Upper lobe of left lung (tissue), 6 donors: ENCODE measurements around the gene CACHD1. TPM values are rescaled to one million over a fixed set of nuclear protein-coding genes. Genes with fewer than 3 reads are reported as not detected.

Experiments
- ATAC-seq, 2 donors: fragments of 200-7000 bp; cut with Tn5 transposase; one replicate each; pipeline ENCODE4 v1.9.1; 2022; ENCODE audit warnings: mild to moderate bottlenecking in 2 of 2, moderate library complexity in 2 of 2; ENCODE audit not compliant: low FRiP score in 2 of 2
- DNase-seq, 2 donors: peaks; one replicate each; pipeline ENCODE4 v3.0.0-alpha.2; 2019 to 2020
- H3K27ac ChIP-seq, 4 donors: fragments of 200-600 bp; sonication (generic); one replicate each; pipeline ENCODE4 v1.5.1; 2016 to 2019
- H3K27me3 ChIP-seq, 4 donors: fragments of 200-600 bp; sonication (generic); one replicate each; pipeline ENCODE4 v1.5.1; 2017 to 2019
- H3K36me3 ChIP-seq, 4 donors: fragments of 200-600 bp; sonication (generic); one replicate each; pipeline ENCODE4 v1.5.1; 2016 to 2019
- H3K4me1 ChIP-seq, 4 donors: fragments of 200-600 bp; sonication (generic); one replicate each; pipeline ENCODE4 v1.5.1; 2018 to 2019
- H3K4me3 ChIP-seq, 4 donors: fragments of 200-600 bp; sonication (generic); one replicate each; pipeline ENCODE4 v1.5.1; 2017 to 2019; ENCODE audit warnings: mild to moderate bottlenecking in 2 of 4, moderate library complexity in 1 of 4
- H3K9me3 ChIP-seq, 4 donors: fragments of 200-600 bp; sonication (generic); one replicate each; pipeline ENCODE4 v1.5.1; 2018 to 2019
- CTCF ChIP-seq, 6 experiments: fragments of 450-650 bp in 4 of 6; fragments of 200-600 bp in 2 of 6; sonication (generic) in 2 of 6; IDR thresholded peaks; one replicate each; pipeline ENCODE4 v1.5.1; 2016 to 2019; ENCODE audit warnings: antibody characterized with exemption in 6 of 6
- EP300 ChIP-seq, 4 donors: sonication (generic); formaldehyde crosslinking; IDR thresholded peaks; one replicate each; pipeline ENCODE4 v1.5.1; 2017; ENCODE audit warnings: antibody characterized with exemption in 4 of 4, control low read depth in 2 of 4
- POLR2A ChIP-seq, 4 donors: fragments of 450-650 bp; IDR thresholded peaks; one replicate each; pipeline ENCODE4 v1.5.1; 2016 to 2017; ENCODE audit warnings: antibody characterized with exemption in 4 of 4, mild to moderate bottlenecking in 2 of 4
- POLR2AphosphoS5 ChIP-seq, 2 donors: sonication (generic); formaldehyde crosslinking; IDR thresholded peaks; one replicate each; pipeline ENCODE4 v1.5.1; 2017; ENCODE audit warnings: antibody characterized with exemption in 2 of 2
- WGBS, 2 donors: methylation state at CpG; one replicate each; pipeline ENCODE4 v1.1.5; 2017 to 2018; 5-methylcytosine and 5-hydroxymethylcytosine counted together
- total RNA-seq, 6 donors: library from RNA; depleted of rRNA in 4 of 6; stranded (reverse); fragments of >200 nt in 4 of 6; gene quantifications; one replicate each; pipeline versions ENCODE4 v1.1.0 to v1.2.1, GENCODE V29; 2016 to 2021
- donor health status: DM: no; HTN: no; CAD: no; lungs with moderate emphysema.
- donor health status: DM: no; HTN: yes; CAD: no; lungs with severe emphysema.

The CACHD1 gene
- total RNA-seq, 6 donors from 2014 or later = 7.3 to 26.3 (median 22.9) TPM

- no peak for TF ChIP-seq CTCF (IDR thresholded peaks at IDR 0.05)
- TF ChIP-seq POLR2AphosphoS5 (IDR thresholded peaks at IDR 0.05) = no peak
- H3K27me3 ChIP-seq = no peaks in the 10 kb centered on the region
- H3K9me3 ChIP-seq = no peaks in the 10 kb centered on the region
- DNase-seq (no peak), ATAC-seq (no peak)
- no peaks in the 10 kb centered on the region for H3K36me3 ChIP-seq
- no peak overlapping the region for H3K4me3 ChIP-seq
- H3K4me1 ChIP-seq = peaks cover 0 to 4% (median 0%) of the 10 kb centered on the region in 4 donors
- 77% methylated on average over 3 of the region's 3 CpGs for WGBS, 2 donors
- H3K27ac ChIP-seq = no peak overlapping the region
These were observed 111.4 kb downstream of the CACHD1 start for GRCh38 chr1:64581135-64581842.

GRCh38 chr1:64581843-64582185 lies 111.9 kb downstream of the CACHD1 start:
- Histone ChIP-seq H3K27ac (no peak overlapping the region), H3K36me3 (no peaks in the 10 kb centered on the region), H3K27me3 (no peaks in the 10 kb centered on the region), H3K9me3 (no peaks in the 10 kb centered on the region), H3K4me3 (no peak overlapping the region), H3K4me1 (peaks cover 0 to 4% (median 0%) of the 10 kb centered on the region in 4 donors)
- WGBS, 2 donors = 75 to 79% methylated on average over 4 of the region's 4 CpGs
- ATAC-seq (no peak), DNase-seq (no peak)
- no peak for TF ChIP-seq CTCF (IDR thresholded peaks at IDR 0.05)
- no peak for TF ChIP-seq POLR2AphosphoS5 (IDR thresholded peaks at IDR 0.05)
- no peak for TF ChIP-seq EP300 (IDR thresholded peaks at IDR 0.05)
- TF ChIP-seq POLR2A (IDR thresholded peaks at IDR 0.05) = no peak

GRCh38 chr1:64584479-64584878 lies 114.5 kb downstream of the CACHD1 start:
- TF ChIP-seq CTCF (IDR thresholded peaks at IDR 0.05) = peak in 1 of 6 experiments; percentile 9
- TF ChIP-seq POLR2A (IDR thresholded peaks at IDR 0.05) = no peak
- Histone ChIP-seq H3K9me3 (no peaks in the 10 kb centered on the region), H3K4me1 (no peaks in the 10 kb centered on the region), H3K27ac (no peak overlapping the region), H3K4me3 (no peak overlapping the region), H3K36me3 (no peaks in the 10 kb centered on the region), H3K27me3 (no peaks in the 10 kb centered on the region)
- WGBS, 2 donors = 77 to 94% methylated on average over 1 of the region's 1 CpG
- no peak for ATAC-seq
- DNase-seq = no peak

GRCh38 chr1:64588876-64589275 lies 118.9 kb downstream of the CACHD1 start:
- DNase-seq (no peak), ATAC-seq (no peak)
- H3K9me3 ChIP-seq = no peaks in the 10 kb centered on the region
- TF ChIP-seq CTCF (IDR thresholded peaks at IDR 0.05) = no peak
- TF ChIP-seq EP300 (IDR thresholded peaks at IDR 0.05) = no peak
- no peak for TF ChIP-seq POLR2AphosphoS5 (IDR thresholded peaks at IDR 0.05)
- TF ChIP-seq POLR2A (IDR thresholded peaks at IDR 0.05) = no peak
- H3K4me3 ChIP-seq = no peak overlapping the region
- no peaks in the 10 kb centered on the region for H3K4me1 ChIP-seq
- H3K27me3 ChIP-seq = no peaks in the 10 kb centered on the region
- no peaks in the 10 kb centered on the region for H3K36me3 ChIP-seq
- no peak overlapping the region for H3K27ac ChIP-seq

- 91 to 96% methylated on average over 1 of the region's 1 CpG for WGBS, 2 donors
- Histone ChIP-seq H3K27ac (no peak overlapping the region), H3K27me3 (no peaks in the 10 kb centered on the region), H3K36me3 (no peaks in the 10 kb centered on the region), H3K4me3 (no peak overlapping the region), H3K9me3 (no peaks in the 10 kb centered on the region), H3K4me1 (peaks cover under 1 to 9% (median 4%) of the 10 kb centered on the region in 4 donors)
- no peak for TF ChIP-seq CTCF (IDR thresholded peaks at IDR 0.05)
- TF ChIP-seq EP300 (IDR thresholded peaks at IDR 0.05) = no peak
- no peak for TF ChIP-seq POLR2AphosphoS5 (IDR thresholded peaks at IDR 0.05)
- TF ChIP-seq POLR2A (IDR thresholded peaks at IDR 0.05) = no peak
- ATAC-seq (no peak), DNase-seq (no peak)
These were observed 120.4 kb downstream of the CACHD1 start for GRCh38 chr1:64590316-64590715.
